KMS-11 (cell line): ENCODE measurements around the gene GSC2.

Source experiments
- H2AFZ ChIP-seq: fragments of 200-600 bp; sonication (generic); 2 replicates; pipeline ENCODE4 v1.6.1; 2016; ENCODE audit warnings: antibody characterized with exemption, mixed run types, low read depth
- H3K27ac ChIP-seq: fragments of 200-600 bp; sonication (generic); 2 replicates; pipeline ENCODE4 v1.6.1; 2016; ENCODE audit warnings: mild to moderate bottlenecking, mixed run types
- H3K27me3 ChIP-seq: fragments of 200-600 bp; sonication (generic); 2 replicates; pipeline ENCODE4 v1.6.1; 2017; ENCODE audit warnings: mild to moderate bottlenecking, low read depth, mixed run types, moderate library complexity; ENCODE audit not compliant: insufficient read depth
- H3K36me3 ChIP-seq: fragments of 200-600 bp; sonication (generic); 2 replicates; pipeline ENCODE4 v1.6.1; 2017; ENCODE audit warnings: mild to moderate bottlenecking, mixed run types; ENCODE audit not compliant: insufficient read depth
- H3K4me1 ChIP-seq: fragments of 200-600 bp; sonication (generic); 2 replicates; pipeline ENCODE4 v1.6.1; 2016; ENCODE audit warnings: mild to moderate bottlenecking, low read depth, mixed run types; ENCODE audit not compliant: poor library complexity, severe bottlenecking
- H3K4me2 ChIP-seq: fragments of 200-600 bp; sonication (generic); 2 replicates; pipeline ENCODE4 v1.7.0; 2016; ENCODE audit warnings: mild to moderate bottlenecking, mixed run types
- H3K4me3 ChIP-seq: fragments of 200-600 bp; sonication (generic); IDR thresholded peaks from 2 replicates; pipeline ENCODE4 v1.6.1; 2017; ENCODE audit warnings: low read depth, low read length, mixed read lengths; ENCODE audit not compliant: insufficient read depth
- H3K79me2 ChIP-seq: fragments of 200-600 bp; sonication (generic); 2 replicates; pipeline ENCODE4 v1.6.1; 2016; ENCODE audit warnings: low read depth, mixed run types; ENCODE audit not compliant: insufficient read depth
- H3K9ac ChIP-seq: fragments of 200-600 bp; sonication (generic); 2 replicates; pipeline ENCODE4 v1.6.1; 2016; ENCODE audit warnings: mild to moderate bottlenecking, mixed run types
- H4K20me1 ChIP-seq: fragments of 200-600 bp; sonication (generic); 2 replicates; pipeline ENCODE4 v1.6.1; 2016; ENCODE audit warnings: mild to moderate bottlenecking, mixed run types; ENCODE audit not compliant: insufficient read depth
- TF ChIP-seq, protein P1 (sequence below): fragments of 200-600 bp; sonication (generic); conservative IDR thresholded peaks from 2 replicates; pipeline ENCODE4 v1.6.1; 2017; ENCODE audit warnings: low read depth, mild to moderate bottlenecking, antibody characterized with exemption, low read length, moderate library complexity, mixed read lengths

GSC2 gene

DNA sequence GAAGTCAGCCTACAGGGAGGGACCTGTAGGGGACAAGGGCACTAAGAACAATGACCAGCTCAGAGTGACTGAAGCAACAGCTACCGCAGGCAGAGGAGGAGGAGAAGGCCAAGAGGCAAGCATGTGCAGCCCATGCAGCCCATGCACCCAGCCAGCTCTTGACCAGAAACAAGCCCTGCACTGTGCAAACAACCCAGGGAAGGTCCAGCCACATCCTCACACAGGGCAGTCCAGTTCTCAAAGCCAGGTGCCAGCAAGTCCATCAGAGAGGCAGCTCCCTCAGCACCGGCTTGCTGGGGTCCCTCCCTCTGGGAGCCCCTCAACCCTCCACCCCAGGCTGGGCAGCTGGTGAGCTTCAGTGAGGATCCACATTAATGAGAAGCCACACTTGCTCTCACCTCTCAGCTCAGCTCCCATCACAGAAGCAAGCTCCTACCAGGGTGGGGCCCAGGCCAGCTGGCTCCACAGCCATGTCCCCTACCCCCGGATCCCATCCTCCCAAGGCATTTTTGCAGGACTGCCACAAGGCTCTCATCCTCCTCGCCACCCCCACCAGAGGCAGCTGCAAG is 35.0 kb downstream of the GSC2 start:
- Histone ChIP-seq H3K4me3 (no peak overlapping the region), H3K27ac (no peak overlapping the region), H3K27me3 (no peaks in the 10 kb centered on the region), H3K9ac (no peak overlapping the region), H3K36me3 (no peaks in the 10 kb centered on the region), H2AFZ (no peak overlapping the region), H3K4me2 (no peak overlapping the region), H3K4me1 (peaks cover 71% of the 10 kb centered on the region), H4K20me1 (peaks cover 50% of the 10 kb centered on the region), H3K79me2 (peaks cover 72% of the 10 kb centered on the region)
- TF ChIP-seq, protein P1, sequence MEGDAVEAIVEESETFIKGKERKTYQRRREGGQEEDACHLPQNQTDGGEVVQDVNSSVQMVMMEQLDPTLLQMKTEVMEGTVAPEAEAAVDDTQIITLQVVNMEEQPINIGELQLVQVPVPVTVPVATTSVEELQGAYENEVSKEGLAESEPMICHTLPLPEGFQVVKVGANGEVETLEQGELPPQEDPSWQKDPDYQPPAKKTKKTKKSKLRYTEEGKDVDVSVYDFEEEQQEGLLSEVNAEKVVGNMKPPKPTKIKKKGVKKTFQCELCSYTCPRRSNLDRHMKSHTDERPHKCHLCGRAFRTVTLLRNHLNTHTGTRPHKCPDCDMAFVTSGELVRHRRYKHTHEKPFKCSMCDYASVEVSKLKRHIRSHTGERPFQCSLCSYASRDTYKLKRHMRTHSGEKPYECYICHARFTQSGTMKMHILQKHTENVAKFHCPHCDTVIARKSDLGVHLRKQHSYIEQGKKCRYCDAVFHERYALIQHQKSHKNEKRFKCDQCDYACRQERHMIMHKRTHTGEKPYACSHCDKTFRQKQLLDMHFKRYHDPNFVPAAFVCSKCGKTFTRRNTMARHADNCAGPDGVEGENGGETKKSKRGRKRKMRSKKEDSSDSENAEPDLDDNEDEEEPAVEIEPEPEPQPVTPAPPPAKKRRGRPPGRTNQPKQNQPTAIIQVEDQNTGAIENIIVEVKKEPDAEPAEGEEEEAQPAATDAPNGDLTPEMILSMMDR, result no peak

DNA sequence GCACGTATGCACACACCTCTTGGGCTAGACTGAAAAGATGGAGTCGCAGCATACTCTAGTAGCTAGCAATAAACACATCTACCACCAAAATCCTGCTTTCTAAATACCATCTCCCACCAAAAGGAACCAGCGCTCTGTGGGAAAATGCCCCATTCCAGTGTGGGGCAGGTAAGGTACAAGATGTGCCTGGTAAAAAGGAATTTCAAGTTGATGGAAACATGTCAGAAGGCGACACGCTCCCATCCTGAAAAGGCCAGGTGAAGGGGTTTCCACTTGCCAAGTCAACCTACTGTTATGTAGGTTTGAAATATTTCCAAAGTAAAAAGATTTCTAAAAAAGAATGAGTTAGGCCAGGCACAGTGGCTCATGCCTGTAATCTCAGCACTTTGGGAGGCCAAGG is 36.7 kb downstream of the GSC2 start:
- no peaks in the 10 kb centered on the region for H3K36me3 ChIP-seq
- no peak overlapping the region for H2AFZ ChIP-seq
- no peak overlapping the region for H3K4me3 ChIP-seq
- H3K27ac ChIP-seq, result no peak overlapping the region
- TF ChIP-seq, protein P1, result no peak
- no peaks in the 10 kb centered on the region for H3K27me3 ChIP-seq
- H3K4me2 ChIP-seq, result no peak overlapping the region
- no peak overlapping the region for H3K9ac ChIP-seq
- H3K79me2 ChIP-seq, result peaks cover 70% of the 10 kb centered on the region
- H4K20me1 ChIP-seq, result peaks cover 55% of the 10 kb centered on the region
- H3K4me1 ChIP-seq, result peaks cover 71% of the 10 kb centered on the region

DNA sequence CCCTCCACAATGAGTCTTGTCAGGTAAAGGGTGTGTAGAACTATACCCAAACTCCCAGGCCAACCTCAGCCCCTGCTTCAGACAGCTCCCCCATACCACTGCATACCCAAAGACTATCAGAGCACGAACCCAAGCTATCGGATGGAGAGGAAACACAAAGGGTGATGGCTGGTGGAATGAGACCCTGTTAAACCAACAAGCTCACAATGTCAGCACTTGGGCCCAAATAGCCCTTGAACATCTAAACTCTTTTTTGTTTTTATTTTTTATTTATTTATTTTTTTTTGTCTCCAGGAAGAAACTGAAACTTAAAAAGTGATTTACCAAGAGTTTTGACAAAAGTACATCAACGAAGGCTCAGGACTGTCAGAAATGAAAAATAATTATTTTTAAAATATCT is 38.5 kb downstream of the GSC2 start:
- TF ChIP-seq, protein P1, result no peak
- no peaks in the 10 kb centered on the region for H3K27me3 ChIP-seq
- no peak overlapping the region for H3K27ac ChIP-seq
- no peak overlapping the region for H3K4me3 ChIP-seq
- peaks cover 76% of the 10 kb centered on the region for H3K4me1 ChIP-seq
- H3K36me3 ChIP-seq, result no peaks in the 10 kb centered on the region
- no peak overlapping the region for H3K4me2 ChIP-seq
- H4K20me1 ChIP-seq, result peaks cover 59% of the 10 kb centered on the region
- no peak overlapping the region for H3K9ac ChIP-seq
- H3K79me2 ChIP-seq, result peaks cover 72% of the 10 kb centered on the region
- no peak overlapping the region for H2AFZ ChIP-seq

DNA sequence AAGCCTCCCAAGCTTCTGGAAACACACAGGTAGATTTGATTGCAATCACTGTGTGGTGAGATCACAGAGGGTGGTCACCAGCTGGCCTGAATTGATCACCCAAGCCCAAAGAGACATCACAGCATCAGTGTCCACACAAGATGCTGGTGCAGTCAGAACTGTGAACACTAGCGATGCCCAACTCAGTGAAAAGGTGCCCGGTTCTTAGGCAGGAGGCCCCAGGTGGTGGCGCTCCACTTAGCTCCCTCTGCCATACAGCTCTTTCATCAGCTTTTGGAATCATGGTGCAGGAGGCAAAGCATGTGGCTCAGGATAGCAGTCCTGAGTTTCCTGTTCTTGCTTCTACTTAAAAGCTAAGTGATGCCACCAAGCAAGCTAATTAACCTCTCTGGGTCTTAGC is 39.0 kb downstream of the GSC2 start:
- H3K27ac ChIP-seq, result no peak overlapping the region

More for the DNA sequence above, 39.0 kb downstream of the GSC2 start:
- H3K4me2 ChIP-seq, result peak overlapping the region; percentile 17; the same call in 1 of the 2 replicates
- no peaks in the 10 kb centered on the region for H3K36me3 ChIP-seq
- no peak overlapping the region for H3K4me3 ChIP-seq
- no peak overlapping the region for H3K9ac ChIP-seq
- H3K4me1 ChIP-seq, result peaks cover 76% of the 10 kb centered on the region
- peaks cover 58% of the 10 kb centered on the region for H4K20me1 ChIP-seq
- H3K27me3 ChIP-seq, result no peaks in the 10 kb centered on the region
- peaks cover 72% of the 10 kb centered on the region for H3K79me2 ChIP-seq
- TF ChIP-seq, protein P1, result no peak
- H2AFZ ChIP-seq, result no peak overlapping the region
